SK-N-SH (cell line): ENCODE data around the gene CAPG. TPM values are rescaled to one million over a fixed set of nuclear protein-coding genes. Genes with fewer than 3 reads are reported as not detected.
"Not testable (repeated sequence)": the region's sequence is repeated elsewhere in the genome, so short reads cannot be mapped to it uniquely, and the experiment has no call there.

ENCODE experiments used
- CTCF ChIA-PET: fragments of 300-600, 350-600 bp; formaldehyde crosslinking; extraction: SDS; loops from one replicate; lab custom pipeline; 2021; lab: Yijun Ruan, JAX
- POLR2A ChIA-PET: fragments of 350-600 bp; sonication (Branson Sonifier 250); formaldehyde crosslinking; extraction: SDS; loops from one replicate; lab custom pipeline; 2020; ENCODE audit warnings: antibody characterized with exemption, inconsistent platforms; lab: Yijun Ruan, JAX
- DNase-seq: peaks from one replicate; pipeline ENCODE4 v3.0.0; 2012
- H2AFZ ChIP-seq: fragments of 200-600 bp; sonication (generic); 2 replicates; pipeline ENCODE4 v1.8.1; 2016; ENCODE audit warnings: antibody characterized with exemption, mild to moderate bottlenecking, low read depth
- H3F3A ChIP-seq: fragments of 200-600 bp; sonication (generic); replicated peaks from 2 replicates; pipeline ENCODE3; 2016; ENCODE audit warnings: antibody characterized with exemption, mild to moderate bottlenecking; ENCODE audit not compliant: insufficient read depth
- H3K27ac ChIP-seq, 2 experiments: fragments of 200-500 bp in 1 of 2; fragments of 200-600 bp in 1 of 2; sonication (Bioruptor generic) in 1 of 2; sonication (generic), shearing (Covaris generic) in 1 of 2; 2 replicates each; pipeline versions ENCODE4 v1.5.1 to v1.6.1; 2014 to 2016; ENCODE audit warnings: low read depth in 2 of 2, inconsistent platforms in 1 of 2, low read length in 1 of 2, mild to moderate bottlenecking in 1 of 2, mixed read lengths in 1 of 2
- H3K27me3 ChIP-seq: fragments of 200-600 bp; sonication (generic), shearing (Covaris generic); 2 replicates; pipeline ENCODE4 v1.6.1; 2016; ENCODE audit warnings: mixed run types; ENCODE audit not compliant: insufficient read depth
- H3K36me3 ChIP-seq, 2 experiments: fragments of 200-500 bp in 1 of 2; fragments of 200-600 bp in 1 of 2; sonication (Bioruptor generic) in 1 of 2; sonication (generic) in 1 of 2; replicated peaks in 1 of 2; 2 replicates each; pipeline versions ENCODE3 to v1.5.1; 2014 to 2016; ENCODE audit warnings: low read length in 1 of 2, mild to moderate bottlenecking in 1 of 2; ENCODE audit not compliant: insufficient read depth in 2 of 2, control insufficient read depth in 1 of 2
- H3K4me1 ChIP-seq, 2 experiments: fragments of 200-500 bp in 1 of 2; fragments of 200-600 bp in 1 of 2; sonication (Bioruptor generic) in 1 of 2; sonication (generic), shearing (Covaris generic) in 1 of 2; 2 replicates each; pipeline versions ENCODE4 v1.5.1 to v1.6.1; 2014 to 2016; ENCODE audit warnings: low read depth in 1 of 2, low read length in 1 of 2, mixed run types in 1 of 2; ENCODE audit not compliant: insufficient read depth in 2 of 2, control insufficient read depth in 1 of 2
- H3K4me2 ChIP-seq: fragments of 200-600 bp; sonication (generic), shearing (Covaris generic); 2 replicates; pipeline ENCODE4 v1.6.1; 2017; ENCODE audit warnings: mixed run types
- H3K4me3 ChIP-seq, 2 experiments: fragments of 200-500 bp in 1 of 2; fragments of 200-600 bp in 1 of 2; sonication (Bioruptor generic) in 1 of 2; sonication (generic), shearing (Covaris generic) in 1 of 2; 2 replicates each; pipeline versions ENCODE4 v1.5.1 to v1.8.1; 2014 to 2016; ENCODE audit warnings: low read depth in 2 of 2, inconsistent platforms in 1 of 2, low read length in 1 of 2, mild to moderate bottlenecking in 1 of 2, mixed read lengths in 1 of 2, moderate library complexity in 1 of 2
- H3K79me2 ChIP-seq: fragments of 200-600 bp; sonication (generic); 2 replicates; pipeline ENCODE4 v1.8.1; 2017; ENCODE audit warnings: mild to moderate bottlenecking; ENCODE audit not compliant: insufficient read depth
- H3K9ac ChIP-seq: fragments of 200-600 bp; sonication (generic); 2 replicates; pipeline ENCODE4 v1.6.1; 2017; ENCODE audit warnings: mixed run types
- H3K9me2 ChIP-seq: fragments of 200-600 bp; sonication (generic); 2 replicates; pipeline ENCODE4 v1.6.1; 2017; ENCODE audit warnings: mixed run types
- H3K9me3 ChIP-seq: fragments of 200-600 bp; sonication (generic); 2 replicates; pipeline ENCODE4 v1.6.1; 2017; ENCODE audit warnings: mixed run types, mild to moderate bottlenecking, moderate library complexity
- H4K20me1 ChIP-seq: fragments of 200-600 bp; sonication (generic); 2 replicates; pipeline ENCODE4 v1.6.1; 2017; ENCODE audit warnings: mild to moderate bottlenecking, mixed run types; ENCODE audit not compliant: insufficient read depth
- CTCF ChIP-seq: fragments of 200-600 bp; sonication (generic); IDR thresholded peaks from 2 replicates; pipeline ENCODE4 v1.6.1; 2017; ENCODE audit warnings: antibody characterized with exemption, mild to moderate bottlenecking, moderate library complexity
- ELF1 ChIP-seq: IDR thresholded peaks from 2 replicates; pipeline ENCODE4 v1.4.0; 2012
- FOSL2 ChIP-seq: IDR thresholded peaks from 2 replicates; pipeline ENCODE4 v1.4.0; 2012; ENCODE audit warnings: low read depth, mild to moderate bottlenecking, moderate library complexity, borderline replicate concordance
- GATA2 ChIP-seq: sonication (generic); formaldehyde crosslinking; IDR thresholded peaks from 2 replicates; pipeline ENCODE4 v1.5.0; 2020; ENCODE audit warnings: mild to moderate bottlenecking, missing genetic modification reagents
- JUND ChIP-seq: IDR thresholded peaks from 2 replicates; pipeline ENCODE4 v1.4.0; 2012
- MAX ChIP-seq: IDR thresholded peaks from 2 replicates; pipeline ENCODE4 v1.4.0; 2012; ENCODE audit warnings: low read depth
- MEF2A ChIP-seq: IDR thresholded peaks from 2 replicates; pipeline ENCODE4 v1.4.0; 2012; ENCODE audit warnings: low read depth, borderline replicate concordance
- PBX3 ChIP-seq: IDR thresholded peaks from 2 replicates; pipeline ENCODE4; 2012
- RFX5 ChIP-seq: IDR thresholded peaks from 2 replicates; pipeline ENCODE4 v1.6.1; 2012; ENCODE audit warnings: mild to moderate bottlenecking, improper control_type of control experiment, low read length
- SMC3 ChIP-seq: IDR thresholded peaks from 2 replicates; pipeline ENCODE4 v1.6.1; 2012; ENCODE audit warnings: low read depth, low read length, improper control_type of control experiment
- TCF12 ChIP-seq: IDR thresholded peaks from 2 replicates; pipeline ENCODE4 v1.4.0; 2012
- USF1 ChIP-seq: IDR thresholded peaks from 2 replicates; pipeline ENCODE4 v1.4.0; 2012; ENCODE audit warnings: low read depth, borderline replicate concordance
- YY1 ChIP-seq: IDR thresholded peaks from 2 replicates; pipeline ENCODE4 v1.4.0; 2012; ENCODE audit warnings: low read depth, mild to moderate bottlenecking
- whole genome bisulfite sequencing: methylation state at CpG from one replicate; pipeline ENCODE4 v1.1.6; 2017; ENCODE audit warnings: low lambda C conversion rate; 5-methylcytosine and 5-hydroxymethylcytosine counted together
- polyA plus RNA-seq, 3 experiments: library from polyadenylated mRNA; depleted of rRNA; stranded (reverse); fragments of >200 nt; gene quantifications; 2 replicates each; pipeline ENCODE4 v1.2.3, GENCODE V29; 2012

CAPG gene
- polyA plus RNA-seq, 1 of the 3 experiments (the other 2 are of a cell fraction), result 1.2 TPM

- Histone ChIP-seq H3K9me3 (no peaks in the 10 kb centered on the region), H4K20me1 (no peaks in the 10 kb centered on the region), H3K27ac (no peak overlapping the region), H3K27me3 (no peaks in the 10 kb centered on the region), H3K9me2 (no peaks in the 10 kb centered on the region), H3F3A (no peaks in the 10 kb centered on the region), H3K9ac (no peak overlapping the region), H3K36me3 (peaks cover 11 to 21% of the 10 kb centered on the region in 2 experiments), H3K79me2 (no peaks in the 10 kb centered on the region), H3K4me2 (no peak overlapping the region), H2AFZ (no peak overlapping the region), H3K4me3 (no peak overlapping the region), H3K4me1 (no peaks in the 10 kb centered on the region)
- ChIA-PET CTCF (interaction anchor here (1.8 kb wide), 1 partner anchor 175 kb away, joined by 5 read pairs; the partner anchor contains the start of gene GGCX), POLR2A (no interaction called here)
- no peak for DNase-seq
- TF ChIP-seq RFX5, result no peak
- no peak for TF ChIP-seq JUND
- TF ChIP-seq MEF2A, result no peak
- no peak for TF ChIP-seq PBX3
- TF ChIP-seq YY1, result no peak
- TF ChIP-seq FOSL2, result no peak
- TF ChIP-seq TCF12, result no peak
- no peak for TF ChIP-seq GATA2 (CRISPR knock-in tag)
- no peak for TF ChIP-seq SMC3
- no peak for TF ChIP-seq USF1
- TF ChIP-seq CTCF, result no peak
- 81% methylated on average over 2 of the region's 2 CpGs for WGBS
Measured at GRCh38 chr2:85385746-85386145, 24.4 kb downstream of the CAPG start.

GRCh38 chr2:85383850-85384249 lies 26.3 kb downstream of the CAPG start:
- 90% methylated on average over 4 of the region's 4 CpGs for WGBS
- H3K4me3 ChIP-seq, result no peak overlapping the region
- no peaks in the 10 kb centered on the region for H4K20me1 ChIP-seq
- DNase-seq, result no peak
- H3K4me1 ChIP-seq, result no peaks in the 10 kb centered on the region
- H3K36me3 ChIP-seq, result peaks cover 15 to 40% of the 10 kb centered on the region in 2 experiments
- H3K4me2 ChIP-seq, result no peak overlapping the region
- no peaks in the 10 kb centered on the region for H3K79me2 ChIP-seq
- ChIA-PET CTCF (interaction anchor here (1.1 kb wide), 1 partner anchor 36 kb away, joined by 3 read pairs; no protein-coding TSS in a partner anchor), POLR2A (no interaction called here)
- no peak overlapping the region for H3K9ac ChIP-seq
- H2AFZ ChIP-seq, result no peak overlapping the region
- H3K27me3 ChIP-seq, result no peaks in the 10 kb centered on the region
- no peaks in the 10 kb centered on the region for H3F3A ChIP-seq
- H3K9me2 ChIP-seq, result no peaks in the 10 kb centered on the region
- no peaks in the 10 kb centered on the region for H3K9me3 ChIP-seq
- TF ChIP-seq YY1 (no peak), MAX (no peak), ELF1 (no peak)
- H3K27ac ChIP-seq, result no peak overlapping the region

GRCh38 chr2:85383151-85383550 lies 27.0 kb downstream of the CAPG start:
- H3K9ac ChIP-seq, H3K27me3 ChIP-seq, H3K27ac ChIP-seq, H3K9me2 ChIP-seq, H3K4me2 ChIP-seq, DNase-seq, H4K20me1 ChIP-seq, H3F3A ChIP-seq, POLR2A ChIA-PET, H3K4me3 ChIP-seq, H2AFZ ChIP-seq, H3K4me1 ChIP-seq, H3K79me2 ChIP-seq, H3K9me3 ChIP-seq: not testable (repeated sequence)
- 94% methylated on average over 5 of the region's 5 CpGs for WGBS
- H3K36me3 ChIP-seq, result peaks cover 15 to 47% of the 10 kb centered on the region in 2 experiments
- CTCF ChIA-PET, result interaction anchor here (1.1 kb wide), 1 partner anchor 37 kb away, joined by 3 read pairs; no protein-coding TSS in a partner anchor
